Measurements from ENCODE around the gene LRP1. TPM values are rescaled to one million over a fixed set of nuclear protein-coding genes. Genes with fewer than 3 reads are reported as not detected.

The LRP1 gene
- total and polyA plus RNA-seq, 2 of the 13 experiments (the other 11 are each of a cell fraction or from before 2014, with no cell fraction given): 14.7 to 30.8 TPM

- TF ChIP-seq SKIL (CRISPR knock-in tag; IDR thresholded peaks at IDR 0.05; ENCODE audit: borderline replicate concordance): peak; percentile 40; the same call in 1 of the 2 replicates
- TF ChIP-seq SAP130 (CRISPR knock-in tag; IDR thresholded peaks at IDR 0.05; ENCODE audit: low read depth): peak; percentile 85
- 0 out of 2 replicates have a peak, but pooled peaks have one; percentile 45 for TF ChIP-seq ZNF75D (CRISPR knock-in tag; IDR thresholded peaks at IDR 0.05; ENCODE audit: borderline replicate concordance)
- TF ChIP-seq ZBTB21 (CRISPR knock-in tag; IDR thresholded peaks at IDR 0.05): no peak
- TF ChIP-seq HOXA7 (CRISPR knock-in tag; IDR thresholded peaks at IDR 0.05): no peak
- TF ChIP-seq PCBP1 (IDR thresholded peaks at IDR 0.05; ENCODE audit: borderline replicate concordance, low read depth, low read length): no peak
- no peak for TF ChIP-seq ZNF781 (CRISPR knock-in tag; IDR thresholded peaks at IDR 0.05; ENCODE audit: borderline replicate concordance, not compliant biosample characterization)
- TF ChIP-seq TCF7 (IDR thresholded peaks at IDR 0.05; ENCODE audit: low read depth): peak; percentile 57
- TF ChIP-seq E2F2 (CRISPR knock-in tag; IDR thresholded peaks at IDR 0.05; ENCODE audit: borderline replicate concordance): no peak
- TF ChIP-seq ATF4 (CRISPR knock-in tag; IDR thresholded peaks at IDR 0.05): no peak
- TF ChIP-seq SRF (IDR thresholded peaks at IDR 0.05; ENCODE audit: low read depth, low read length): no peak
- peak; percentile 58; the same call in 1 of the 2 replicates for TF ChIP-seq THAP9 (CRISPR knock-in tag; IDR thresholded peaks at IDR 0.05; ENCODE audit: borderline replicate concordance)
- no peak for TF ChIP-seq ZNF512B (CRISPR knock-in tag; IDR thresholded peaks at IDR 0.05; ENCODE audit: borderline replicate concordance)
- 0 out of 2 replicates have a peak, but pooled peaks have one; percentile 34 for TF ChIP-seq YEATS4 (CRISPR knock-in tag; IDR thresholded peaks at IDR 0.05; ENCODE audit: borderline replicate concordance)
- no peak for TF ChIP-seq SP140L (CRISPR knock-in tag; IDR thresholded peaks at IDR 0.05; ENCODE audit: borderline replicate concordance)
- TF ChIP-seq ZNF639 (CRISPR knock-in tag; conservative IDR thresholded peaks at IDR 0.05): no peak
Observed at GRCh38 chr12:57101892-57102695, 26.2 kb upstream of the LRP1 start (continued).

All from HepG2 (cell line).